ENCODE data around the gene OR52A5.

GRCh38 chr11:5151713-5152153 is 13.6 kb upstream of the OR52A5 start:
- TF ChIP-seq CTCF (IDR thresholded peaks at IDR 0.05) (no peak), SIN3A (IDR thresholded peaks at IDR 0.05; ENCODE audit: borderline replicate concordance, insufficient read depth, low read depth, low read length) (no peak), REST (IDR thresholded peaks at IDR 0.05; ENCODE audit: insufficient read depth in 1 of 2, low read depth in 2 of 2, low read length in 1 of 2) (no peak)
